Mesenchymal stem cell (in vitro differentiated cells and primary cell): Measurements from ENCODE around the gene ARHGEF16.

Experiments used
- DNase-seq: peaks from one replicate; pipeline ENCODE4 v3.0.0-alpha.2; 2013
- H2AFZ ChIP-seq: one replicate; pipeline ENCODE4 v1.6.1; 2013; ENCODE audit warnings: low read depth, mild to moderate bottlenecking, control low read depth, inconsistent platforms, low read length, moderate library complexity
- H2AK5ac ChIP-seq: 2 replicates; pipeline ENCODE4 v1.6.1; 2013; ENCODE audit warnings: low read length, moderate library complexity, mild to moderate bottlenecking, inconsistent platforms; ENCODE audit not compliant: severe bottlenecking
- H2BK120ac ChIP-seq: one replicate; pipeline ENCODE4 v1.6.1; 2013; ENCODE audit warnings: low read depth, mild to moderate bottlenecking, inconsistent platforms, low read length, moderate library complexity
- H2BK12ac ChIP-seq, 2 experiments: one replicate each; pipeline ENCODE4 v1.6.1; 2013; ENCODE audit warnings: inconsistent platforms in 2 of 2, low read length in 2 of 2, mild to moderate bottlenecking in 2 of 2, moderate library complexity in 2 of 2, control low read depth in 1 of 2
- H2BK15ac ChIP-seq: one replicate; pipeline ENCODE4 v1.6.1; 2013; ENCODE audit warnings: mild to moderate bottlenecking, low read depth, inconsistent platforms; ENCODE audit not compliant: poor library complexity, severe bottlenecking
- H2BK5ac ChIP-seq: 2 replicates; pipeline ENCODE4 v1.6.1; 2013; ENCODE audit warnings: low read depth, mild to moderate bottlenecking, low read length, control low read depth, inconsistent platforms; ENCODE audit not compliant: poor library complexity, severe bottlenecking
- H3K14ac ChIP-seq, 2 experiments: one replicate each; pipeline ENCODE4 v1.6.1; 2013; ENCODE audit warnings: inconsistent platforms in 2 of 2, low read length in 2 of 2, control low read depth in 1 of 2, mild to moderate bottlenecking in 1 of 2, moderate library complexity in 1 of 2
- H3K18ac ChIP-seq, 2 experiments: one replicate each; pipeline ENCODE4 v1.6.1; 2013; ENCODE audit warnings: inconsistent platforms in 2 of 2, low read length in 2 of 2, control low read depth in 1 of 2, low read depth in 1 of 2, mild to moderate bottlenecking in 1 of 2
- H3K23ac ChIP-seq, 2 experiments: one replicate each; pipeline ENCODE4 v1.6.1; 2013; ENCODE audit warnings: inconsistent platforms in 2 of 2, low read length in 2 of 2, mild to moderate bottlenecking in 2 of 2, moderate library complexity in 2 of 2, control low read depth in 1 of 2
- H3K27ac ChIP-seq: 2 replicates; pipeline ENCODE4 v1.5.1; 2013; ENCODE audit warnings: mild to moderate bottlenecking, moderate library complexity, low read length, control low read depth, inconsistent platforms; ENCODE audit not compliant: poor library complexity, severe bottlenecking
- H3K27me3 ChIP-seq, 2 experiments: 2 replicates each; pipeline versions ENCODE4 v1.6.1 to v1.7.0; 2013; ENCODE audit warnings: low read length in 2 of 2, mild to moderate bottlenecking in 2 of 2, moderate library complexity in 2 of 2, control low read depth in 1 of 2, inconsistent platforms in 1 of 2; ENCODE audit not compliant: control insufficient read depth in 1 of 2, insufficient read depth in 1 of 2
- H3K36me3 ChIP-seq, 2 experiments: 2 replicates each; pipeline versions ENCODE4 v1.6.1 to v1.7.0; 2013; ENCODE audit warnings: low read length in 2 of 2, control low read depth in 1 of 2, inconsistent platforms in 1 of 2, low read depth in 1 of 2, mild to moderate bottlenecking in 1 of 2; ENCODE audit not compliant: insufficient read depth in 2 of 2, control insufficient read depth in 1 of 2
- H3K4ac ChIP-seq, 2 experiments: one replicate each; pipeline ENCODE4 v1.6.1; 2013; ENCODE audit warnings: inconsistent platforms in 2 of 2, low read length in 2 of 2, mild to moderate bottlenecking in 2 of 2, moderate library complexity in 2 of 2, control low read depth in 1 of 2, low read depth in 1 of 2
- H3K4me1 ChIP-seq: 2 replicates; pipeline ENCODE4 v1.6.1; 2013; ENCODE audit warnings: low read depth, low read length, control low read depth; ENCODE audit not compliant: control insufficient read depth, insufficient read depth
- H3K4me2 ChIP-seq: 2 replicates; pipeline ENCODE4 v1.6.1; 2013; ENCODE audit warnings: low read length, mild to moderate bottlenecking, inconsistent platforms; ENCODE audit not compliant: poor library complexity, severe bottlenecking
- H3K4me3 ChIP-seq, 2 experiments: 2 replicates each; pipeline versions ENCODE4 v1.5.1 to v1.7.0; 2013; ENCODE audit warnings: low read length in 2 of 2, mild to moderate bottlenecking in 2 of 2, control low read depth in 1 of 2, low read depth in 1 of 2; ENCODE audit not compliant: insufficient read depth in 1 of 2
- H3K79me1 ChIP-seq: replicated peaks from 2 replicates; pipeline ENCODE4 v1.6.1; 2013; ENCODE audit warnings: mild to moderate bottlenecking, control low read depth, low read length, inconsistent platforms; ENCODE audit not compliant: poor library complexity, severe bottlenecking
- H3K9ac ChIP-seq: 2 replicates; pipeline ENCODE4 v1.7.0; 2013; ENCODE audit warnings: mild to moderate bottlenecking, low read length, moderate library complexity
- H3K9me3 ChIP-seq: 2 replicates; pipeline ENCODE4 v1.7.0; 2013; ENCODE audit warnings: mild to moderate bottlenecking, low read length; ENCODE audit not compliant: control insufficient read depth
- H4K8ac ChIP-seq: one replicate; pipeline ENCODE4 v1.6.1; 2013; ENCODE audit warnings: inconsistent platforms, mild to moderate bottlenecking, low read length, moderate library complexity
- H4K91ac ChIP-seq: one replicate; pipeline ENCODE4 v1.6.1; 2013; ENCODE audit warnings: mild to moderate bottlenecking, low read length, inconsistent platforms
- WGBS: methylation state at CpG from one replicate; pipeline ENCODE4 v1.1.7; 2013; ENCODE audit warnings: mixed read lengths; 5-methylcytosine and 5-hydroxymethylcytosine counted together

Gene ARHGEF16

GRCh38 chr1:3485016-3485415 is 30.6 kb downstream of the ARHGEF16 start:
- no peak overlapping the region for H2BK5ac ChIP-seq
- no peak overlapping the region for H2AK5ac ChIP-seq
- peaks cover 2 to 7% of the 10 kb centered on the region in 2 experiments for H3K36me3 ChIP-seq
- no peak overlapping the region for H2BK12ac ChIP-seq
- 89% methylated on average over 14 of the region's 14 CpGs for WGBS
- no peak overlapping the region for H3K27ac ChIP-seq
- H3K4me2 ChIP-seq = no peak overlapping the region
- no peak overlapping the region for H3K4me3 ChIP-seq
- no peaks in the 10 kb centered on the region for H3K79me1 ChIP-seq
- H3K23ac ChIP-seq = no peak overlapping the region
- no peak overlapping the region for H3K18ac ChIP-seq
- peaks cover 4 to 53% of the 10 kb centered on the region in 2 experiments for H3K27me3 ChIP-seq
- no peak overlapping the region for H3K9ac ChIP-seq
- H4K8ac ChIP-seq = no peak overlapping the region
- H3K14ac ChIP-seq = no peak overlapping the region
- peaks cover 12% of the 10 kb centered on the region for H3K9me3 ChIP-seq
- no peak for DNase-seq
- H2AFZ ChIP-seq = no peak overlapping the region
- H3K4me1 ChIP-seq = peaks cover 10% of the 10 kb centered on the region
- no peak overlapping the region for H2BK120ac ChIP-seq
- H4K91ac ChIP-seq = no peak overlapping the region
- no peak overlapping the region for H3K4ac ChIP-seq
- no peak overlapping the region for H2BK15ac ChIP-seq

GRCh38 chr1:3488432-3488831 is 34.0 kb downstream of the ARHGEF16 start:
- Histone ChIP-seq H3K36me3 (peaks cover 7 to 9% of the 10 kb centered on the region in 2 experiments), H3K4me3 (no peak overlapping the region), H3K4me1 (peaks cover 7% of the 10 kb centered on the region), H2AK5ac (no peak overlapping the region), H4K91ac (no peak overlapping the region), H3K18ac (no peak overlapping the region), H3K4me2 (no peak overlapping the region), H3K14ac (no peak overlapping the region), H3K23ac (no peak overlapping the region), H3K9me3 (peaks cover 12% of the 10 kb centered on the region), H2BK5ac (no peak overlapping the region), H3K9ac (no peak overlapping the region), H2BK15ac (no peak overlapping the region), H2BK12ac (no peak overlapping the region), H2BK120ac (no peak overlapping the region), H3K27ac (no peak overlapping the region), H4K8ac (no peak overlapping the region), H3K79me1 (no peaks in the 10 kb centered on the region), H2AFZ (no peak overlapping the region), H3K27me3 (peaks cover 4 to 23% of the 10 kb centered on the region in 2 experiments), H3K4ac (no peak overlapping the region)
- no peak for DNase-seq
- 94% methylated on average over 3 of the region's 4 CpGs for WGBS

- 88% methylated on average over 18 of the region's 23 CpGs for WGBS
Measured at GRCh38 chr1:3490046-3490745, 35.7 kb downstream of the ARHGEF16 start.

GRCh38 chr1:3491291-3492246 is 37.1 kb downstream of the ARHGEF16 start:
- Histone ChIP-seq H3K36me3 (peaks cover 7 to 12% of the 10 kb centered on the region in 2 experiments), H3K18ac (peak overlapping the region in 1 of 2 experiments; percentile 14), H2BK5ac (no peak overlapping the region), H3K9me3 (peaks cover 12% of the 10 kb centered on the region), H2AFZ (no peak overlapping the region), H4K8ac (no peak overlapping the region), H3K9ac (no peak overlapping the region), H3K27ac (no peak overlapping the region), H2BK120ac (no peak overlapping the region), H2BK15ac (no peak overlapping the region), H3K4me2 (peak overlapping the region; percentile 23), H3K4me3 (no peak overlapping the region), H3K4me1 (peaks cover 25% of the 10 kb centered on the region), H3K4ac (no peak overlapping the region), H4K91ac (peak overlapping the region; percentile 5), H3K14ac (peak overlapping the region in 1 of 2 experiments; percentile 14), H2BK12ac (no peak overlapping the region), H2AK5ac (no peak overlapping the region), H3K23ac (peak overlapping the region in 1 of 2 experiments; percentile 35), H3K79me1 (no peaks in the 10 kb centered on the region), H3K27me3 (peaks cover 4 to 8% of the 10 kb centered on the region in 2 experiments)
- WGBS = 45% methylated on average over 36 of the region's 41 CpGs
- DNase-seq = peak; percentile 47

More at GRCh38 chr1:3490046-3490745, 35.7 kb downstream of the ARHGEF16 start:
- Histone ChIP-seq H3K9me3 (peaks cover 12% of the 10 kb centered on the region), H2BK5ac (no peak overlapping the region), H3K79me1 (no peaks in the 10 kb centered on the region), H2AK5ac (no peak overlapping the region), H3K4me3 (no peak overlapping the region), H4K8ac (no peak overlapping the region), H2BK15ac (no peak overlapping the region), H2BK12ac (no peak overlapping the region), H3K4me2 (no peak overlapping the region), H2AFZ (no peak overlapping the region), H3K23ac (no peak overlapping the region), H3K27me3 (peaks cover 4 to 10% of the 10 kb centered on the region in 2 experiments), H3K4ac (no peak overlapping the region), H4K91ac (no peak overlapping the region), H3K14ac (no peak overlapping the region), H3K27ac (no peak overlapping the region), H3K4me1 (peaks cover 12% of the 10 kb centered on the region), H3K36me3 (peaks cover 7 to 12% of the 10 kb centered on the region in 2 experiments), H3K18ac (no peak overlapping the region), H2BK120ac (no peak overlapping the region), H3K9ac (no peak overlapping the region)
- DNase-seq = no peak
